Upper lobe of left lung (tissue), 6 donors: ENCODE data around the gene AQP12A. TPM values are rescaled to one million over a fixed set of nuclear protein-coding genes. Genes with fewer than 3 reads are reported as not detected.
A peak's percentile ranks its signal among the peaks of the same experiment; 100 is the strongest.
"Not testable (repeated sequence)": the region's sequence is repeated elsewhere in the genome, so short reads cannot be mapped to it uniquely, and the experiment has no call there.

Experiments
- ATAC-seq, 2 donors: fragments of 200-7000 bp; cut with Tn5 transposase; one replicate each; pipeline ENCODE4 v1.9.1; 2022; ENCODE audit warnings: mild to moderate bottlenecking in 2 of 2, moderate library complexity in 2 of 2; ENCODE audit not compliant: low FRiP score in 2 of 2
- DNase-seq, 2 donors: peaks; one replicate each; pipeline ENCODE4 v3.0.0-alpha.2; 2019 to 2020
- H3K27ac ChIP-seq, 4 donors: fragments of 200-600 bp; sonication (generic); one replicate each; pipeline ENCODE4 v1.5.1; 2016 to 2019
- H3K27me3 ChIP-seq, 4 donors: fragments of 200-600 bp; sonication (generic); one replicate each; pipeline ENCODE4 v1.5.1; 2017 to 2019
- H3K36me3 ChIP-seq, 4 donors: fragments of 200-600 bp; sonication (generic); one replicate each; pipeline ENCODE4 v1.5.1; 2016 to 2019
- H3K4me1 ChIP-seq, 4 donors: fragments of 200-600 bp; sonication (generic); one replicate each; pipeline ENCODE4 v1.5.1; 2018 to 2019
- H3K4me3 ChIP-seq, 4 donors: fragments of 200-600 bp; sonication (generic); one replicate each; pipeline ENCODE4 v1.5.1; 2017 to 2019; ENCODE audit warnings: mild to moderate bottlenecking in 2 of 4, moderate library complexity in 1 of 4
- H3K9me3 ChIP-seq, 4 donors: fragments of 200-600 bp; sonication (generic); one replicate each; pipeline ENCODE4 v1.5.1; 2018 to 2019
- CTCF ChIP-seq, 6 experiments: fragments of 450-650 bp in 4 of 6; fragments of 200-600 bp in 2 of 6; sonication (generic) in 2 of 6; IDR thresholded peaks; one replicate each; pipeline ENCODE4 v1.5.1; 2016 to 2019; ENCODE audit warnings: antibody characterized with exemption in 6 of 6
- EP300 ChIP-seq, 4 donors: sonication (generic); formaldehyde crosslinking; IDR thresholded peaks; one replicate each; pipeline ENCODE4 v1.5.1; 2017; ENCODE audit warnings: antibody characterized with exemption in 4 of 4, control low read depth in 2 of 4
- POLR2A ChIP-seq, 4 donors: fragments of 450-650 bp; IDR thresholded peaks; one replicate each; pipeline ENCODE4 v1.5.1; 2016 to 2017; ENCODE audit warnings: antibody characterized with exemption in 4 of 4, mild to moderate bottlenecking in 2 of 4
- POLR2AphosphoS5 ChIP-seq, 2 donors: sonication (generic); formaldehyde crosslinking; IDR thresholded peaks; one replicate each; pipeline ENCODE4 v1.5.1; 2017; ENCODE audit warnings: antibody characterized with exemption in 2 of 2
- WGBS, 2 donors: methylation state at CpG; one replicate each; pipeline ENCODE4 v1.1.5; 2017 to 2018; 5-methylcytosine and 5-hydroxymethylcytosine counted together
- total RNA-seq, 6 donors: library from RNA; depleted of rRNA in 4 of 6; stranded (reverse); fragments of >200 nt in 4 of 6; gene quantifications; one replicate each; pipeline versions ENCODE4 v1.1.0 to v1.2.1, GENCODE V29; 2016 to 2021
- donor health status: DM: no; HTN: no; CAD: no; lungs with moderate emphysema.
- donor health status: DM: no; HTN: yes; CAD: no; lungs with severe emphysema.

Gene AQP12A
- total RNA-seq, 6 donors from 2014 or later: not detected

- H3K9me3 ChIP-seq: no peaks in the 10 kb centered on the region
- no peak overlapping the region for H3K4me3 ChIP-seq
- no peak for ATAC-seq
- H3K27ac ChIP-seq: no peak overlapping the region
- no peaks in the 10 kb centered on the region for H3K27me3 ChIP-seq
- TF ChIP-seq POLR2AphosphoS5 (IDR thresholded peaks at IDR 0.05) (no peak), CTCF (IDR thresholded peaks at IDR 0.05) (no peak), EP300 (IDR thresholded peaks at IDR 0.05) (no peak), POLR2A (IDR thresholded peaks at IDR 0.05) (no peak)
- WGBS, 2 donors: 64 to 83% methylated on average over 4 to 10 of the region's 11 CpGs
- no peaks in the 10 kb centered on the region for H3K4me1 ChIP-seq
- no peak for DNase-seq
- H3K36me3 ChIP-seq: no peaks in the 10 kb centered on the region
These were observed 1.7 kb upstream of the AQP12A start for GRCh38 chr2:240689975-240690374.

GRCh38 chr2:240690421-240691074 lies 1.1 kb upstream of the AQP12A start:
- H3K27me3 ChIP-seq, ATAC-seq, H3K4me3 ChIP-seq, H3K4me1 ChIP-seq, H3K27ac ChIP-seq, H3K9me3 ChIP-seq, H3K36me3 ChIP-seq, DNase-seq: not testable (repeated sequence)
- 81 to 82% methylated on average over 4 to 8 of the region's 18 CpGs for WGBS, 2 donors

GRCh38 chr2:240691075-240691427 lies 615 bp upstream of the AQP12A start:
- not testable (repeated sequence) for ATAC-seq, H3K36me3 ChIP-seq, H3K27ac ChIP-seq, H3K4me1 ChIP-seq, H3K9me3 ChIP-seq, H3K27me3 ChIP-seq, DNase-seq, H3K4me3 ChIP-seq
- 50% methylated on average over 1 of the region's 2 CpGs; no CpG with 5 or more reads in 1 of the 2 donors for WGBS, 2 donors

GRCh38 chr2:240692583-240693561 lies 1.2 kb downstream of the AQP12A start:
- not testable (repeated sequence) for H3K27me3 ChIP-seq, H3K9me3 ChIP-seq, H3K36me3 ChIP-seq, H3K4me3 ChIP-seq, H3K4me1 ChIP-seq, H3K27ac ChIP-seq
- DNase-seq (peak in 1 of 2 donors; percentile 53), ATAC-seq (peak in 1 of 2 donors; percentile 42)
- WGBS, 2 donors: 85 to 90% methylated on average over 2 to 9 of the region's 34 CpGs

- H3K27me3 ChIP-seq, H3K36me3 ChIP-seq, DNase-seq, H3K9me3 ChIP-seq, H3K4me3 ChIP-seq, H3K4me1 ChIP-seq, ATAC-seq, H3K27ac ChIP-seq: not testable (repeated sequence)
- no CpG with 5 or more reads among the region's 12 CpGs for WGBS, 2 donors
These were observed 2.6 kb downstream of the AQP12A start for GRCh38 chr2:240694304-240694703.

GRCh38 chr2:240695593-240695992 lies 3.9 kb downstream of the AQP12A start:
- H3K36me3 ChIP-seq, DNase-seq, H3K4me3 ChIP-seq, H3K9me3 ChIP-seq, H3K27me3 ChIP-seq, ATAC-seq, H3K4me1 ChIP-seq, H3K27ac ChIP-seq: not testable (repeated sequence)
- WGBS, 2 donors: no CpG with 5 or more reads among the region's 19 CpGs

GRCh38 chr2:240696469-240696868 lies 4.8 kb downstream of the AQP12A start:
- not testable (repeated sequence) for H3K27me3 ChIP-seq, H3K9me3 ChIP-seq, DNase-seq, H3K27ac ChIP-seq, ATAC-seq, H3K36me3 ChIP-seq, H3K4me3 ChIP-seq, H3K4me1 ChIP-seq
- 83% methylated on average over 6 of the region's 13 CpGs; no CpG with 5 or more reads in 1 of the 2 donors for WGBS, 2 donors

- peak in 1 of 2 donors; percentile 66 for DNase-seq
- not testable (repeated sequence) for H3K36me3 ChIP-seq, H3K4me1 ChIP-seq, H3K9me3 ChIP-seq, H3K27me3 ChIP-seq, H3K4me3 ChIP-seq, H3K27ac ChIP-seq
- WGBS, 2 donors: 20 to 59% methylated on average over 1 to 2 of the region's 33 CpGs
- ATAC-seq: peak in 1 of 2 donors; percentile 53
These were observed 7.3 kb downstream of the AQP12A start for GRCh38 chr2:240698852-240699561.

GRCh38 chr2:240699835-240700234 lies 8.2 kb downstream of the AQP12A start:
- H3K36me3 ChIP-seq, H3K27ac ChIP-seq, ATAC-seq, H3K9me3 ChIP-seq, H3K4me3 ChIP-seq, H3K27me3 ChIP-seq, H3K4me1 ChIP-seq: not testable (repeated sequence)
- 38% methylated on average over 5 of the region's 8 CpGs; no CpG with 5 or more reads in 1 of the 2 donors for WGBS, 2 donors
- peak in 1 of 2 donors; percentile 62 for DNase-seq

- not testable (repeated sequence) for H3K4me3 ChIP-seq, H3K36me3 ChIP-seq, DNase-seq, H3K4me1 ChIP-seq, H3K27ac ChIP-seq, H3K27me3 ChIP-seq, ATAC-seq, H3K9me3 ChIP-seq
- WGBS, 2 donors: 72 to 81% methylated on average over 13 to 20 of the region's 21 CpGs
These were observed 8.9 kb downstream of the AQP12A start for GRCh38 chr2:240700616-240701015.
